ENCODE results near the gene FAM9A. TPM values are rescaled to one million over a fixed set of nuclear protein-coding genes. Genes with fewer than 3 reads are reported as not detected.

Gene FAM9A
- total RNA-seq, 1 donor from 2014 or later, result not detected

- no peak for DNase-seq
- CTCF ChIA-PET, result no interaction called here
- Mint-ChIP-seq H3K36me3 (ENCODE audit: low read depth) (no peaks in the 10 kb centered on the region), H3K27me3 (peaks cover 5% of the 10 kb centered on the region), H3K27ac (no peak overlapping the region), H3K4me3 (no peak overlapping the region), H3K4me1 (no peaks in the 10 kb centered on the region), H3K9me3 (no peaks in the 10 kb centered on the region)
- no peak for TF ChIP-seq CTCF (IDR thresholded peaks at IDR 0.05)
- POLR2A ChIA-PET, result no interaction called here
- intact Hi-C loops (cut with micrococcal nuclease), result no loop called here
- ATAC-seq (ENCODE audit: low read depth), result no peak
Measured at GRCh38 chrX:8844157-8844556, 43.0 kb upstream of the FAM9A start.

GRCh38 chrX:8841911-8842310 is 40.7 kb upstream of the FAM9A start:
- Mint-ChIP-seq H3K27ac (no peak overlapping the region), H3K27me3 (peaks cover 4% of the 10 kb centered on the region), H3K9me3 (no peaks in the 10 kb centered on the region), H3K36me3 (ENCODE audit: low read depth) (no peaks in the 10 kb centered on the region), H3K4me1 (no peaks in the 10 kb centered on the region), H3K4me3 (no peak overlapping the region)
- ChIA-PET CTCF (no interaction called here), POLR2A (no interaction called here)
- DNase-seq (no peak), ATAC-seq (ENCODE audit: low read depth) (no peak)
- intact Hi-C loops (cut with micrococcal nuclease), result no loop called here
- no peak for TF ChIP-seq CTCF (IDR thresholded peaks at IDR 0.05)

DNA sequence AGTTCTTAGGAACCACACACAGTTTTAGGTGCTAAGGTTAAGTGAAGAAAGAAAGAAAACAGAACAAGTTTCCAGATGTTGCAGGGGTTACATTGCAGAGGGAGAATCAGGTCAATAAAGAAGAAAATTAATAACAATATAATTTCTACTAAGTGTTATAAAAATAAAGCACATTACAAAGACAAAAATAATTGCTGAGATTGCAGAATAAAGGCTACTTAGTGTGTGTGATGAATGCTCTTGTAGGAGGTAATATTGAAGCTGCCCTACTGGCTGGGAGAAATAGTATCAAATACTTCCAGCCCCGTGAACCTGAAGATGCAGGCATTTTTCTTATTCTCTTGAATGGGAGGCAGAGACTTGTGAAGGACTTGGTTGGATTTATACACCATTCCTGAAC is 33.2 kb upstream of the FAM9A start:
- CTCF ChIA-PET, result no interaction called here
- H3K27ac Mint-ChIP-seq, result no peak overlapping the region
- H3K27me3 Mint-ChIP-seq, result peaks cover 6% of the 10 kb centered on the region
- no peak for TF ChIP-seq CTCF (IDR thresholded peaks at IDR 0.05)
- H3K4me3 Mint-ChIP-seq, result no peak overlapping the region
- DNase-seq (no peak), ATAC-seq (ENCODE audit: low read depth) (no peak)
- no peaks in the 10 kb centered on the region for H3K9me3 Mint-ChIP-seq
- H3K4me1 Mint-ChIP-seq, result no peaks in the 10 kb centered on the region
- H3K36me3 Mint-ChIP-seq (ENCODE audit: low read depth), result no peaks in the 10 kb centered on the region
- POLR2A ChIA-PET, result no interaction called here
- intact Hi-C loops (cut with micrococcal nuclease), result no loop called here

DNA sequence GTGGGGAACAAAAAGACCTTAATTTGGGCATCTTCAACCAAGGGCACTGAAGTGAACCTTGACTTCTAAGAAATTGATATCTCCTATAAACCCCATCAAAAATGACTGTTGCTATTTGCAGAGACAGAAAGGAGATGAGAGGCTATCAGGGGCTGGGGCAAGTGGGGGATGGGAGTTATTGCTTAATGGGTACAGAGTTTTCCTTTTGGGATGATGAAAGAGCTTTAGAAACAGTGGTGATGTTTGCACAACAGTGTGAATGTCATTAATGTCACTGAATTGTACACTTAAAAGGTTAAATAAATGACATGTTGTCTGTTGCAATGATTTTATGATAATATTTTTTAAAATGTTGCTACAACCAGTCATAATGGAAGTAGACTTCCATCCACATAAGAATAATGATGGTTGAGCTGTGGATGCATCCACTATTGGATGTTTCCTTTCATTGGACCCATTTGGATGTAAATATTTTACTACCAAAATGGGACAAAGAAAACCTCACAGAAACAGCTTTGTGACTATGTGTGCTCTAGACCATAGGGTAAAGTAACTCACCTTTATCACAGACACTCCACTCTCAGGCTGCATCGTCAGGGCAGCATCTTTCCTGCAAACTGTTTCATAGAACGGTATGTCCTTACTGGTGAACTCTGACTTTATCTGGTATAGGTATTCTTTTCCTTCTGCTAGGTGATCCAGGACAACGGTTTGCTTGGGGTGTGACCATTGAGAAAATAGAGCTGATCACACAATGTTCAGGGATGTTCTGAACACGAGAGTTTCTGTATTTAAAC is 31.6 kb upstream of the FAM9A start:
- DNase-seq (no peak), ATAC-seq (ENCODE audit: low read depth) (no peak)
- intact Hi-C loops (cut with micrococcal nuclease), result no loop called here
- no peak overlapping the region for H3K27ac Mint-ChIP-seq
- ChIA-PET POLR2A (no interaction called here), CTCF (interaction anchor here (0.5 kb wide), 1 partner anchor 14 kb away, joined by 3 read pairs; no protein-coding TSS in a partner anchor)
- no peak for TF ChIP-seq CTCF (IDR thresholded peaks at IDR 0.05)
- peaks cover 6% of the 10 kb centered on the region for H3K27me3 Mint-ChIP-seq
- H3K9me3 Mint-ChIP-seq, result no peaks in the 10 kb centered on the region
- H3K36me3 Mint-ChIP-seq (ENCODE audit: low read depth), result no peaks in the 10 kb centered on the region
- H3K4me1 Mint-ChIP-seq, result no peaks in the 10 kb centered on the region
- no peak overlapping the region for H3K4me3 Mint-ChIP-seq

GRCh38 chrX:8823698-8824097 is 22.5 kb upstream of the FAM9A start:
- no peaks in the 10 kb centered on the region for H3K36me3 Mint-ChIP-seq (ENCODE audit: low read depth)

More at GRCh38 chrX:8823698-8824097, 22.5 kb upstream of the FAM9A start:
- Mint-ChIP-seq H3K4me3 (no peak overlapping the region), H3K27me3 (peaks cover 2% of the 10 kb centered on the region), H3K4me1 (no peaks in the 10 kb centered on the region), H3K27ac (no peak overlapping the region), H3K9me3 (no peaks in the 10 kb centered on the region)
- TF ChIP-seq CTCF (IDR thresholded peaks at IDR 0.05), result no peak
- intact Hi-C loops (cut with micrococcal nuclease), result no loop called here
- CTCF ChIA-PET, result no interaction called here
- no peak for ATAC-seq (ENCODE audit: low read depth)
- POLR2A ChIA-PET, result no interaction called here
- DNase-seq, result no peak

Measured in activated B cell treated with CpG ODN at 0.5 μM for 24 hours (primary cell).